ENCODE measurements around the gene LRRC15. TPM values are rescaled to one million over a fixed set of nuclear protein-coding genes. Genes with fewer than 3 reads are reported as not detected.

The LRRC15 gene
- total RNA-seq, 1 donor = 0.43 TPM

DNA sequence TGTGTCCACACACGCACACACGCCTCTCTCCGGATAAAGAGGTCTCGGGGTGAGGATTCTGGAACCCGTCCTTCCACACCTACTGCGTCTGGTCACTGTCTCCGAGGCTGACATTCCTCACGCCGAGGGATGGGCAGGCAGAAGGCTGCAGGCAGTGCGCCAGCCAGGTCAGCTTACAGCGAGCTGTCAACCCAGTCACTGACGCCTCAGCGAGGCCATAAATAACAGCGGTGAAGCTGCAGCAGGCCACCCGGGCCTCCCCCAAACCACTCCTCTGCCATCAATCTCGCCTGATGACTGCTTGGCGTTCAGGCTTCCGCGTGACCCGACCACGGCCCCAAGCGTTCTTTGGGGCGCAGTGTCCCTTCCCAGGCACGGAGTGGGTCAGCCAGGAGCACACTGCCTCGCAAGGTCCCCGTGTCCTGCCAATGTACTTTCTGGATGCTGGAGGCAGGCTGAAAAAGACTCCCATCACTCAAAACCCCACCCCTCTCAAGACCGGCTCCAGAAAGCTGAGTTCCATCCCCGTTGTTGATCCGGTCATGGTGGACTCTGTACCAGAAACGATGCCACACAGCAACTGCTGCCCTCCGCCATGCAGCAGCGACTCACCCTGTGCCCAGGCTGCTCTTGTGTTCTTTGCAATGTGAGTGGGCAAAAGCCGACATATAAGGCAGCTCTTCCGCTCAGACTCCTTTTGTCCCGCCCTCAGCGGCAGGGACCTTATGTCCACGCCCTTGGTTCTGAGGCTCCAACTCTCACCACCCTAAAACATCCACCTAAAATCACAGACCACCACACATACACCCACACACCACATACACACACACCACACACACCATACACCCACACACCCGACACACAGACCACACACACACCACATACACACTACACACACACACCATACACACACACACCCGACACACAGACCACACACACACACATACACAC is 45.5 kb downstream of the LRRC15 start:
- H3K4me3 ChIP-seq (ENCODE audit: low read depth, low read length) = peak overlapping the region; percentile 33
- peak; percentile 90 for DNase-seq (ENCODE audit: low read depth)
- TF ChIP-seq, protein P1, sequence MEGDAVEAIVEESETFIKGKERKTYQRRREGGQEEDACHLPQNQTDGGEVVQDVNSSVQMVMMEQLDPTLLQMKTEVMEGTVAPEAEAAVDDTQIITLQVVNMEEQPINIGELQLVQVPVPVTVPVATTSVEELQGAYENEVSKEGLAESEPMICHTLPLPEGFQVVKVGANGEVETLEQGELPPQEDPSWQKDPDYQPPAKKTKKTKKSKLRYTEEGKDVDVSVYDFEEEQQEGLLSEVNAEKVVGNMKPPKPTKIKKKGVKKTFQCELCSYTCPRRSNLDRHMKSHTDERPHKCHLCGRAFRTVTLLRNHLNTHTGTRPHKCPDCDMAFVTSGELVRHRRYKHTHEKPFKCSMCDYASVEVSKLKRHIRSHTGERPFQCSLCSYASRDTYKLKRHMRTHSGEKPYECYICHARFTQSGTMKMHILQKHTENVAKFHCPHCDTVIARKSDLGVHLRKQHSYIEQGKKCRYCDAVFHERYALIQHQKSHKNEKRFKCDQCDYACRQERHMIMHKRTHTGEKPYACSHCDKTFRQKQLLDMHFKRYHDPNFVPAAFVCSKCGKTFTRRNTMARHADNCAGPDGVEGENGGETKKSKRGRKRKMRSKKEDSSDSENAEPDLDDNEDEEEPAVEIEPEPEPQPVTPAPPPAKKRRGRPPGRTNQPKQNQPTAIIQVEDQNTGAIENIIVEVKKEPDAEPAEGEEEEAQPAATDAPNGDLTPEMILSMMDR (IDR thresholded peaks at IDR 0.05; ENCODE audit: insufficient read depth, low read depth, low read length) = no peak

DNA sequence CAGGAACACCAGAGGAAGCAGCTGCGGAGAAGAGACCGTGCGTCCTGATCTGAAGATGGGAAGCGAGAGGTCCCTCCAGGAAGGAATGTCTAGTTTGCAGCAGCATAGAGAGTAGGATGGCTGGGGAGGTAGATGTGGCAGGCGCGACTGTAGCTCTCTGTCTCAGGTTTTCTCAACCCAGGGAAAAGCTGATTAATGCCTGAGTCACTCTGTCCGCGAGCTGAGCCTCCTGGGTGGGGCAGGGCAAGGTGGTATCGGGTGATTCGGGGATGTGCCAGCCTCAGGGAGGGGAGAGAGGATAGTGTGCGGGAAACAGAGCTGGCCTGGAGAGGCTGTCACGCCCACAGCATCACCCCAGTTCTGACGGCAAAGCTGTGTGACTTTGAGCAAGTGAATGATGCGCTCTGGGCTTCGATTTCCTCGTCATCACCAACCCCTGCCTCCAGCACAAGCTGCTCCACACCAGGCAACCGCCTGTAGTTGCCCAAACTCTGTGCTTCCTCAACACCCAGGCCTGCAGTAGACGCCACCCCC is 46.8 kb downstream of the LRRC15 start:
- no peak overlapping the region for H3K4me3 ChIP-seq (ENCODE audit: low read depth, low read length)
- TF ChIP-seq, protein P1 (IDR thresholded peaks at IDR 0.05; ENCODE audit: insufficient read depth, low read depth, low read length) = no peak
- peak; percentile 52 for DNase-seq (ENCODE audit: low read depth)

DNA sequence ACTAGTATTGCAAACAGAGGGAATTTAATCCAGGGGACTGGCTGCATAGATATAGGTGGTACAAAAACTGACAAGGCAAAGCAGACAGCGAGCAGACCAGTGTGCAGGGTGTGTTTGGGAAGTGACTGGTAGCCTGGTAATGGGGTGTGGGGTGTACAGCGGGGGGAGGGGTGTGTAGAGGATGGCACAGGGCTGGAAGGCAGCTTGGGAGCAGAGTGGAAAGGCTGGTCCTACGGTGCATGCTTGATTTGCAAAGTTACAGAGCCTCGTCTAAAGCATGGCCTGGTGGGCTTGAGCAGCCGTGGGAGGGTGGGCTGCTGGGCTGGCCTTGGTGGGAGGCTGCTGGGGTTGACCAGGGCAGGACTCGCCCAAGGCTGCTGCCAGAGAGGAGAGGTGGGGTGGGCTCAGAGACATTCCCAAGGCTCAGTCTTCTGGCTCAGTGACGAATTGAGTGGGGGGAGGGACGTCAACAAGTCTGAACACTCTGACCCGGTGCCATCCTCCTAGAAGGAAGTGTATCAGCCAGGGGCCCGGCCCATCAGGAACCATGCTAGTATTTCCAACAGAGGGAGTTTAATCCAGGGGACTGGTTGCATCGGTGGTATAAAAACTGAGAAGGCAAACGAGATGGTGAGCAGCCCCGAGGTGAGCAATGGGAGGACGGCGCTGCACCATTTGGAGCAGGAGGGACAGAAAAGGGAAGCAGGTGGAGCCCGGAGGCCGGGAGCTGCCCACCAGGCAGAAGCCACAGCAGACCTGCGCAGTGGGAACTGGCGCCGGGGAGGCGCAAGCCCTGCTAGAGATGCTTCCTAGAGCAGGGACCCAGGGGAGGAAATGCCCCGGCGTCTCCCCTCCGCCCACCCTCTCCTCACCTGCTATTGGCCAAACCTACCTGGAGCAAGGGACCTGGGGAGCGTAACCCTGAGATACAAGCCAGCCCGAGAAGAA is 47.6 kb downstream of the LRRC15 start:
- TF ChIP-seq, protein P1 (IDR thresholded peaks at IDR 0.05; ENCODE audit: insufficient read depth, low read depth, low read length) = no peak
- DNase-seq (ENCODE audit: low read depth) = no peak
- H3K4me3 ChIP-seq (ENCODE audit: low read depth, low read length) = no peak overlapping the region

DNA sequence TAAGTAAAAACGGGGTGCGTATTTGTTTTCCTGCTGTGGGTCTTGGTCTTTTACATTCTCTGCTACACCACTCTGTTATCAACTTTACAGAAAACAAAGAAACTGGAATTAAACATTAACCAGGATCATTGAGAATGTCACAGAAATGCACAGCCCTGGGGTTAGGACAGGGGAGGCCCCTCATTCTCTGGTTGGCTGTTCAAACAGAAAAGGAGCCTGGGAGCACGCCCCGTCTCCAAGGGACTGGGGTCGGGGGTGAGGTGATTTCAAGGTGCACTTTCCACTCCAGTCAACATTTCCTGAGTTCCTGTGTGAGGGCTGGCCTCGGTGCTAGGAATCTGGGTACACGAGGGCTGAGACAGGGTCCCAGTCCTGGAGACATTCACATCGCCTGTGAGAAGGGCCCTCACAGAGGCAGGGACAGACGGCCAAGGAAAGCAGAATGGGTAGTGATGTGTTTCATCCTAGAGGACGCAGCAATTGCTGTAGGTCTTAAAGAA is 48.7 kb downstream of the LRRC15 start:
- H3K4me3 ChIP-seq (ENCODE audit: low read depth, low read length) = no peak overlapping the region
- TF ChIP-seq, protein P1 (IDR thresholded peaks at IDR 0.05; ENCODE audit: insufficient read depth, low read depth, low read length) = no peak
- DNase-seq (ENCODE audit: low read depth) = no peak

DNA sequence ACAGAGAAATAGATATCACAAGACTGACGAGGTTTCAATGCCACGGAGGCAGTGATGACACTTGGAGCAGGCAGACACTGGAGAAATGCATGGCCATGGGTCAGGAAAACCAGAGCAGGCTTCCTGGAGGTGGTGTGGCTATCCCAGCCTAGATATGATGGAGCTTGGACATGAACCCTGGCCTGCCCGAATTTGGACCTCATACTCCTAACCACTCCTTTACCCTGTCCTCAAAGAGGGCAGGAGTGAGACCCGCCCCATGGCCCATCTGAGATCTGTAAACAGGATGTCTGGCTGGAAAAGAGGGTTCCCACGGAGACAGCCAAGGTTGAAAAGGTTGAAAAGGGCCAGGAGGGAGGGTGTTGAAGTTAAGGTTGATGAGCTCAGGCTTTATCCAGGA is 49.4 kb downstream of the LRRC15 start:
- H3K4me3 ChIP-seq (ENCODE audit: low read depth, low read length) = no peak overlapping the region
- TF ChIP-seq, protein P1 (IDR thresholded peaks at IDR 0.05; ENCODE audit: insufficient read depth, low read depth, low read length) = no peak
- DNase-seq (ENCODE audit: low read depth) = peak; percentile 59

DNA sequence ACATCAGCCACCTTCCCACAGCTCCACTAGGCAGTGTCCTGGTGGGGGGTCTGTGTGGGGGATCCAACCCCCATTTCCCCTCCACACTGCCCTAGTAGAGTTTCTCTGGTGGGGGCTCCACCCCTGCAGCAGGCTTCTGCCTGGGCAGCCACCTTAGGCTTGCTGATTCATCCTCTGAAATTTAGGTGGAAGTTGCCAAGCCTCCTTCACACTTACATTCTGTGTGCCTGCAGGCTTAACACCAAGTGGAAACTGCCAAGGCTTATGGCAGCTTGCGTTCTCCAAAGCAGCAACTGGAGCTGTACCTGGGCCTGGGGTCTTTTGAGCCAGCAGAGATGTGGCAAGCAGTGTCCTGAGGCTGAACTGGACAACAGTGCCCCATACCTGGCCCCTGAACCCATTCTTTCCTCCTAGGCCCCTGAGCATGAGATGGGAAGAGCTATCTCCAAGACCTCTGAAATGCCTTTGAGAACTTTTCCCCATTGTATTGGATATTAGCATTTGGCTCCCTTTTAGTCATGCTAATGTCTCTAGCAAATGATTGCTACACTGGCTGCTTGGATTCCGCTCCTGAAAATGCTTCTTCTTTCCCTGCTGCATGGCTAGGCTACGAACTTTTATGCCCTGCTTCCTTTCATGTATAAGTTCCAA is 50.9 kb downstream of the LRRC15 start:
- TF ChIP-seq, protein P1 (IDR thresholded peaks at IDR 0.05; ENCODE audit: insufficient read depth, low read depth, low read length) = no peak
- H3K4me3 ChIP-seq (ENCODE audit: low read depth, low read length) = no peak overlapping the region
- DNase-seq (ENCODE audit: low read depth) = no peak
